Gastroesophageal sphincter (tissue), 3 donors: ENCODE measurements around the gene FAM168B.

ENCODE experiments used
- EP300 ChIP-seq: sonication (generic); formaldehyde crosslinking; IDR thresholded peaks from one replicate; pipeline ENCODE4 v1.6.1; 2017; ENCODE audit warnings: antibody characterized with exemption, mild to moderate bottlenecking
- POLR2A ChIP-seq, 2 donors: fragments of 450-650 bp; IDR thresholded peaks; one replicate each; pipeline ENCODE4 v1.6.1; 2017; ENCODE audit warnings: antibody characterized with exemption in 2 of 2, mild to moderate bottlenecking in 2 of 2, moderate library complexity in 1 of 2
- TF ChIP-seq, protein P1 (sequence below), 4 experiments: fragments of 200-600 bp in 2 of 4; fragments of 450-650 bp in 2 of 4; sonication (generic) in 1 of 4; IDR thresholded peaks; one replicate each; pipeline ENCODE4 v1.5.1; 2017 to 2019; ENCODE audit warnings: antibody characterized with exemption in 4 of 4, mild to moderate bottlenecking in 2 of 4, moderate library complexity in 2 of 4

DNA sequence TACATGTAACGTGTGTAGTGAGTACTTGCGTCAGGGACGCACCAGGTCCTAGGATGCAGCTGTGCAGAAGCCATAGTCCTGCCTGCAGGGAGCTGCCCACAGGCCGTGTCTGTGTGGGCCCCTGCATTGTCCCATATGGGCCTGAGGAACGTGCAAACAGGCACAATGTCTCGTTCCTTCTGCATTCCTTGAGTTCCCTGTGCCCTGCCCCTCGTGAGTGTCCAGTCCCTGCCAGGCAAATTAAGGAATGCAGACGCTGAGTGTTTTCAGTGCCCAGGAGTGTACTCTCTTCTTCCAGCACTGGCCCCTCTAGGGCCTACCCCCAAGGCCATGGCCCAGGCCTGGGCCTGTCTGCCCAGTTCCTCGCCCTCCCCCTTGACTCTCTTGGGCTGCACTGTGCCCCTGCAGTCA lies 61.8 kb downstream of the FAM168B start:
- TF ChIP-seq, protein P1, sequence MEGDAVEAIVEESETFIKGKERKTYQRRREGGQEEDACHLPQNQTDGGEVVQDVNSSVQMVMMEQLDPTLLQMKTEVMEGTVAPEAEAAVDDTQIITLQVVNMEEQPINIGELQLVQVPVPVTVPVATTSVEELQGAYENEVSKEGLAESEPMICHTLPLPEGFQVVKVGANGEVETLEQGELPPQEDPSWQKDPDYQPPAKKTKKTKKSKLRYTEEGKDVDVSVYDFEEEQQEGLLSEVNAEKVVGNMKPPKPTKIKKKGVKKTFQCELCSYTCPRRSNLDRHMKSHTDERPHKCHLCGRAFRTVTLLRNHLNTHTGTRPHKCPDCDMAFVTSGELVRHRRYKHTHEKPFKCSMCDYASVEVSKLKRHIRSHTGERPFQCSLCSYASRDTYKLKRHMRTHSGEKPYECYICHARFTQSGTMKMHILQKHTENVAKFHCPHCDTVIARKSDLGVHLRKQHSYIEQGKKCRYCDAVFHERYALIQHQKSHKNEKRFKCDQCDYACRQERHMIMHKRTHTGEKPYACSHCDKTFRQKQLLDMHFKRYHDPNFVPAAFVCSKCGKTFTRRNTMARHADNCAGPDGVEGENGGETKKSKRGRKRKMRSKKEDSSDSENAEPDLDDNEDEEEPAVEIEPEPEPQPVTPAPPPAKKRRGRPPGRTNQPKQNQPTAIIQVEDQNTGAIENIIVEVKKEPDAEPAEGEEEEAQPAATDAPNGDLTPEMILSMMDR (IDR thresholded peaks at IDR 0.05): no peak
- TF ChIP-seq EP300: no peak
- no peak for TF ChIP-seq POLR2A (IDR thresholded peaks at IDR 0.05)
